ENCODE results near the gene GBP7. TPM values are rescaled to one million over a fixed set of nuclear protein-coding genes. Genes with fewer than 3 reads are reported as not detected.

GBP7 gene
- total RNA-seq, 2 donors from 2014 or later, result 0.21 TPM; not detected in 1

GRCh38 chr1:89104687-89105086 lies 71.1 kb downstream of the GBP7 start:
- no peak overlapping the region for H3K4me3 ChIP-seq
- TF ChIP-seq CTCF (IDR thresholded peaks at IDR 0.05), result no peak
- no peaks in the 10 kb centered on the region for H3K27me3 ChIP-seq (replicated peaks; ENCODE audit: insufficient read depth)
- H3K27ac ChIP-seq, result no peak overlapping the region
- ATAC-seq (ENCODE audit: insufficient number of reproducible peaks, low FRiP score, low read depth) (no peak), DNase-seq (ENCODE audit: low spot score) (no peak)
- no peaks in the 10 kb centered on the region for H3K9me3 ChIP-seq
- H3K36me3 ChIP-seq, result peaks cover 35% of the 10 kb centered on the region
- H3K4me1 ChIP-seq (ENCODE audit: control insufficient read depth in 1 of 2, low read depth in 2 of 2), result no peaks in the 10 kb centered on the region

DNA sequence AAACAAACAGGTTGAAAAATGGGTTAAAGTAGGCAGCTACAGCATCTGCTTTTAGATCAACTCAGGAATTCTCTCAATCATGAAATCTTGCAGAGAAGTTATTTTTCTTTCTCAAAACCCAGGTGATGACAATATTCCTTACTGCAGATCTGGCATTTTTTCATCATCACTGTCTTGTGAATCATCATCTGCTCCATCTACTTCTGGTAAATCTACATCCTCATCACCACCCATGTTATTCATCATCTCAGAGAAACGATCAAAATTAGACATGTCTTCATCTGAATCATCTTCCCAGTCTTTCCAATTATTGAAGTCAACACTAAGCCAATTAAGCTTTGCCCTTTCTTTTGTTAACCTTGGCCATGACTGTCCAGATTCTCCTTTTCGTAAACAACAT lies 71.7 kb downstream of the GBP7 start:
- H3K27ac ChIP-seq, result no peak overlapping the region
- no peaks in the 10 kb centered on the region for H3K27me3 ChIP-seq (replicated peaks; ENCODE audit: insufficient read depth)
- no peak overlapping the region for H3K4me3 ChIP-seq
- no peaks in the 10 kb centered on the region for H3K9me3 ChIP-seq
- peaks cover 33% of the 10 kb centered on the region for H3K36me3 ChIP-seq
- H3K4me1 ChIP-seq (ENCODE audit: control insufficient read depth in 1 of 2, low read depth in 2 of 2), result no peaks in the 10 kb centered on the region
- DNase-seq (ENCODE audit: low spot score), result no peak
- ATAC-seq (ENCODE audit: insufficient number of reproducible peaks, low FRiP score, low read depth), result no peak
- TF ChIP-seq CTCF (IDR thresholded peaks at IDR 0.05), result no peak

DNA sequence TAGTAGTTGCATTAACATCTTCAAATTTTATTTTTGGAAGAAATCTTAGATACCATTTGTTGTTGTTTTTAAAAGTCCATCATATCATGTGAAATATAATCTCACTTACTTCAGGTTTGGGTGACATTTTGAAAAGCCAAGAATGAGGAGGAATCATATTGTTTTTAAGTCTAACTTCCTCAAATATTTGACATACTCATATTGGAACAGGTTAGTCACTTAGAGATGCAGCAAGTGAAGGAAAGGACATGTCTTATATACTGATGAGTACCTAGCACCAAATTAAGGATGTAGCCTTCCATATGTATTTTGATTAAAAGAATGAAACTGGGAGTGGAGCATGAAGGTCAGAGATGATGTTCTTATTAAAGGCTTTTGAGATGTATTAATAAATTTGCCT lies 73.8 kb downstream of the GBP7 start:
- Histone ChIP-seq H3K27ac (no peak overlapping the region), H3K27me3 (replicated peaks; ENCODE audit: insufficient read depth) (no peaks in the 10 kb centered on the region), H3K36me3 (peaks cover 20% of the 10 kb centered on the region), H3K9me3 (no peaks in the 10 kb centered on the region), H3K4me1 (ENCODE audit: control insufficient read depth in 1 of 2, low read depth in 2 of 2) (no peaks in the 10 kb centered on the region), H3K4me3 (no peak overlapping the region)
- DNase-seq (ENCODE audit: low spot score) (no peak), ATAC-seq (ENCODE audit: insufficient number of reproducible peaks, low FRiP score, low read depth) (no peak)
- no peak for TF ChIP-seq CTCF (IDR thresholded peaks at IDR 0.05)

GRCh38 chr1:89100412-89100811 lies 75.4 kb downstream of the GBP7 start:
- no peaks in the 10 kb centered on the region for H3K27me3 ChIP-seq (replicated peaks; ENCODE audit: insufficient read depth)
- no peak overlapping the region for H3K4me3 ChIP-seq
- H3K4me1 ChIP-seq (ENCODE audit: control insufficient read depth in 1 of 2, low read depth in 2 of 2), result no peaks in the 10 kb centered on the region
- DNase-seq (ENCODE audit: low spot score) (no peak), ATAC-seq (ENCODE audit: insufficient number of reproducible peaks, low FRiP score, low read depth) (no peak)
- H3K36me3 ChIP-seq, result peaks cover 9% of the 10 kb centered on the region
- H3K27ac ChIP-seq, result no peak overlapping the region
- TF ChIP-seq CTCF (IDR thresholded peaks at IDR 0.05), result no peak
- no peaks in the 10 kb centered on the region for H3K9me3 ChIP-seq

- no peak overlapping the region for H3K4me3 ChIP-seq
- ATAC-seq (ENCODE audit: insufficient number of reproducible peaks, low FRiP score, low read depth) (no peak), DNase-seq (ENCODE audit: low spot score) (no peak)
- no peaks in the 10 kb centered on the region for H3K9me3 ChIP-seq
- H3K36me3 ChIP-seq, result no peaks in the 10 kb centered on the region
- no peak for TF ChIP-seq CTCF (IDR thresholded peaks at IDR 0.05)
- no peaks in the 10 kb centered on the region for H3K27me3 ChIP-seq (replicated peaks; ENCODE audit: insufficient read depth)
- H3K27ac ChIP-seq, result no peak overlapping the region
- no peaks in the 10 kb centered on the region for H3K4me1 ChIP-seq (ENCODE audit: control insufficient read depth in 1 of 2, low read depth in 2 of 2)
These were observed 76.9 kb downstream of the GBP7 start for GRCh38 chr1:89098857-89099256.

Measured in thoracic aorta (tissue), 2 donors.